Keratinocyte (primary cell): ENCODE results near the gene SOX8. TPM values are rescaled to one million over a fixed set of nuclear protein-coding genes. Genes with fewer than 3 reads are reported as not detected.

ENCODE experiments used
- DNase-seq: peaks from one replicate; pipeline ENCODE4 v3.0.0-alpha.2; 2011; ENCODE audit warnings: low read depth, missing footprints, low spot score
- FAIRE-seq: peaks from 2 replicates; lab custom pipeline; 2011; peaks lifted over from hg19 to GRCh38; lab: Jason Lieb, UNC
- H2AFZ ChIP-seq: 2 replicates; pipeline ENCODE4 v1.6.0; 2012; ENCODE audit warnings: low read length, control low read depth, inconsistent platforms; ENCODE audit not compliant: control insufficient read depth
- H3K27ac ChIP-seq: 2 replicates; pipeline ENCODE4 v1.5.1; 2011; ENCODE audit warnings: low read length; ENCODE audit not compliant: control insufficient read depth, insufficient read depth
- H3K27me3 ChIP-seq: 3 replicates; pipeline ENCODE4 v1.6.0; 2011; ENCODE audit warnings: low read length; ENCODE audit not compliant: control insufficient read depth, insufficient read depth; ENCODE audit errors: extremely low read depth
- H3K36me3 ChIP-seq, 2 experiments: 2 replicates in 1 of 2; 3 replicates in 1 of 2; pipeline ENCODE4 v1.5.1; 2011; ENCODE audit warnings: low read length in 2 of 2, mild to moderate bottlenecking in 1 of 2; ENCODE audit not compliant: control insufficient read depth in 2 of 2, insufficient read depth in 2 of 2; ENCODE audit errors: extremely low read depth in 1 of 2
- H3K4me1 ChIP-seq: 3 replicates; pipeline ENCODE4 v1.5.1; 2011; ENCODE audit warnings: low read length; ENCODE audit not compliant: control insufficient read depth, insufficient read depth; ENCODE audit errors: extremely low read depth
- H3K4me2 ChIP-seq: 3 replicates; pipeline ENCODE4 v1.6.0; 2011; ENCODE audit warnings: low read depth, low read length; ENCODE audit not compliant: control insufficient read depth, insufficient read depth; ENCODE audit errors: extremely low read depth
- H3K4me3 ChIP-seq, 3 experiments: fragments of 200-600 bp in 1 of 3; sonication (generic) in 1 of 3; 2 replicates in 2 of 3; 3 replicates in 1 of 3; pipeline ENCODE4 v1.5.1; 2011 to 2016; ENCODE audit warnings: low read length in 3 of 3, mild to moderate bottlenecking in 3 of 3, control low read depth in 2 of 3, inconsistent platforms in 1 of 3, low read depth in 1 of 3, mixed read lengths in 1 of 3, mixed run types in 1 of 3, moderate library complexity in 1 of 3; ENCODE audit not compliant: control insufficient read depth in 2 of 3, insufficient read depth in 2 of 3; ENCODE audit errors: extremely low read depth in 1 of 3
- H3K79me2 ChIP-seq: 2 replicates; pipeline ENCODE4 v1.6.0; 2012; ENCODE audit warnings: low read length; ENCODE audit not compliant: control insufficient read depth, insufficient read depth
- H3K9ac ChIP-seq: 3 replicates; pipeline ENCODE4 v1.6.0; 2011; ENCODE audit warnings: low read length; ENCODE audit not compliant: control insufficient read depth, insufficient read depth; ENCODE audit errors: extremely low read depth
- H3K9me1 ChIP-seq: 3 replicates; pipeline ENCODE4 v1.6.0; 2011; ENCODE audit warnings: low read length; ENCODE audit not compliant: control insufficient read depth, insufficient read depth; ENCODE audit errors: extremely low read depth
- H3K9me3 ChIP-seq: 2 replicates; pipeline ENCODE4 v1.5.1; 2012; ENCODE audit warnings: low read depth, low read length; ENCODE audit not compliant: control insufficient read depth
- H4K20me1 ChIP-seq: 3 replicates; pipeline ENCODE4 v1.6.0; 2011; ENCODE audit warnings: low read length; ENCODE audit not compliant: control insufficient read depth, insufficient read depth; ENCODE audit errors: extremely low read depth
- CTCF ChIP-seq, 3 experiments: IDR thresholded peaks in 1 of 3; conservative IDR thresholded peaks in 1 of 3; optimal IDR thresholded peaks in 1 of 3; 2 replicates in 2 of 3; 3 replicates in 1 of 3; pipeline versions ENCODE3 to v1.5.1; 2011; ENCODE audit warnings: low read length in 3 of 3, mild to moderate bottlenecking in 3 of 3, moderate library complexity in 2 of 3, control low read depth in 1 of 3, inconsistent platforms in 1 of 3; ENCODE audit not compliant: insufficient read depth in 2 of 3; ENCODE audit errors: extremely low read depth in 1 of 3
- EZH2 ChIP-seq: IDR thresholded peaks from one replicate; pipeline ENCODE4 v1.6.1; 2012; ENCODE audit warnings: inconsistent platforms, mild to moderate bottlenecking, low read length, moderate library complexity
- dilution Hi-C: fragments of 300-500 bp; cut with MboI; formaldehyde crosslinking; loops from one replicate; pipeline ENCODE4 v1.7.0; 2020; ENCODE audit warnings: low sequenced_read_pairs; ENCODE audit not compliant: extremely low pct_ligation_motif_present
- polyA plus RNA-seq, 5 experiments: library from polyadenylated mRNA; depleted of rRNA in 3 of 5; stranded (reverse) in 3 of 5; stranded (forward) in 1 of 5; unstranded in 1 of 5; fragments of >200 nt; gene quantifications; 1 replicate in 1 of 5; 2 replicates in 3 of 5; 3 replicates in 1 of 5; pipeline versions ENCODE4 v1.2.1 to v1.2.3, GENCODE V29; 2011 to 2012; ENCODE audit warnings: missing spikeins in 2 of 5, low read depth in 1 of 5, low replicate concordance in 1 of 5

The SOX8 gene
- polyA plus RNA-seq, 1 donor (not counting 4 experiments of a cell fraction or from before 2014, with no cell fraction given) = 0.03 TPM

GRCh38 chr16:1005286-1005685 is 23.7 kb downstream of the SOX8 start:
- TF ChIP-seq CTCF (optimal IDR thresholded peaks at IDR 0.05 in 1 of 3, IDR thresholded peaks at IDR 0.05 in 1 of 3, conservative IDR thresholded peaks at IDR 0.05 in 1 of 3; ENCODE audit: extremely low read depth in 1 of 3, insufficient read depth in 2 of 3, low read length in 3 of 3) (no peak), EZH2 (no peak)
- no peak overlapping the region for H3K4me2 ChIP-seq
- H3K4me3 ChIP-seq = no peak overlapping the region
- no peaks in the 10 kb centered on the region for H3K9me1 ChIP-seq
- H4K20me1 ChIP-seq = no peaks in the 10 kb centered on the region
- dilution Hi-C loops = no loop called here
- H3K27ac ChIP-seq = no peak overlapping the region
- H3K9me3 ChIP-seq = peaks cover 3% of the 10 kb centered on the region
- no peaks in the 10 kb centered on the region for H3K4me1 ChIP-seq
- H3K79me2 ChIP-seq = no peaks in the 10 kb centered on the region
- peaks cover 47% of the 10 kb centered on the region for H3K27me3 ChIP-seq
- DNase-seq (no peak), FAIRE-seq (no peak)
- H2AFZ ChIP-seq = no peak overlapping the region
- no peak overlapping the region for H3K9ac ChIP-seq
- no peaks in the 10 kb centered on the region for H3K36me3 ChIP-seq

DNA sequence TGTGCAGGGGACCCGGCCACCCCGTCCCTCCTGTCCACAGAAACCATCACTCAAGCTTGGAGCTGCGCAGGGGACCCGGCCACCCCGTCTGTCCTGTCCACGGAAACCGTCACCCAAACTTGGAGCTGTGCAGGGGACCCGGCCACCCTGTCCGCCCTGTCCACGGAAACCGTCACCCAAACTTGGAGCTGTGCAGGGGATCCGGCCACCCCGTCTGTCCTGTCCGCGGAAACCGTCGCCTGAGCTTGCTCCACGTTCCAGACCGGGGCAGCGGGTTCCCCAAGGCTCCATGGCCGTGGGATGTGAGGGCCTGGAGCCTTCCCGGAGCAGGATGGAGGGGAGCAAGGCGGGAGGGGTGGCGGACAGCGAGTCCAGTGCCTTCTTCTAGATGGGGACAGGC is 25.2 kb downstream of the SOX8 start:
- Histone ChIP-seq H3K4me3 (no peak overlapping the region), H2AFZ (no peak overlapping the region), H3K27me3 (peaks cover 45% of the 10 kb centered on the region), H4K20me1 (no peaks in the 10 kb centered on the region), H3K4me1 (no peaks in the 10 kb centered on the region), H3K36me3 (no peaks in the 10 kb centered on the region), H3K9ac (no peak overlapping the region), H3K9me1 (no peaks in the 10 kb centered on the region), H3K4me2 (no peak overlapping the region), H3K79me2 (no peaks in the 10 kb centered on the region), H3K27ac (no peak overlapping the region), H3K9me3 (no peaks in the 10 kb centered on the region)
- DNase-seq (no peak), FAIRE-seq (no peak)
- dilution Hi-C loops = no loop called here
- no peak for TF ChIP-seq EZH2
- TF ChIP-seq CTCF (optimal IDR thresholded peaks at IDR 0.05 in 1 of 3, IDR thresholded peaks at IDR 0.05 in 1 of 3, conservative IDR thresholded peaks at IDR 0.05 in 1 of 3; ENCODE audit: extremely low read depth in 1 of 3, insufficient read depth in 2 of 3, low read length in 3 of 3) = no peak
